Measurements from ENCODE around the gene ERP27.

Gene ERP27

GRCh38 chr12:14892726-14893505 is 45.4 kb downstream of the ERP27 start:
- Histone ChIP-seq H3K36me3 (replicated peaks; ENCODE audit: insufficient read depth, low read length) (no peaks in the 10 kb centered on the region), H3K4me1 (ENCODE audit: low read length) (no peaks in the 10 kb centered on the region), H3K4me3 (ENCODE audit: low read length) (no peak overlapping the region), H3K9ac (ENCODE audit: low read length) (no peak overlapping the region), H3K9me3 (replicated peaks; ENCODE audit: insufficient read depth, low read length) (no peaks in the 10 kb centered on the region), H3K9me2 (replicated peaks; ENCODE audit: insufficient read depth, low read length) (no peaks in the 10 kb centered on the region), H3F3A (ENCODE audit: insufficient read depth, low read length) (no peaks in the 10 kb centered on the region), H3K27me3 (replicated peaks; ENCODE audit: insufficient read depth, low read length) (no peaks in the 10 kb centered on the region), H2AFZ (ENCODE audit: low read length) (no peak overlapping the region), H3K79me2 (ENCODE audit: low read length) (no peaks in the 10 kb centered on the region), H3K4me2 (ENCODE audit: low read depth, low read length) (no peak overlapping the region), H3K27ac (ENCODE audit: low read length) (no peak overlapping the region), H4K20me1 (ENCODE audit: insufficient read depth, low read length) (no peaks in the 10 kb centered on the region)
- TF ChIP-seq EZH2phosphoT487 (IDR thresholded peaks at IDR 0.05; ENCODE audit: low read length) = no peak
- TF ChIP-seq CTCF (IDR thresholded peaks at IDR 0.05; ENCODE audit: low read length) = peak; percentile 28
- DNase-seq = no peak

GRCh38 chr12:14890701-14891100 is 47.6 kb downstream of the ERP27 start:
- no peaks in the 10 kb centered on the region for H3F3A ChIP-seq (ENCODE audit: insufficient read depth, low read length)
- H3K36me3 ChIP-seq (replicated peaks; ENCODE audit: insufficient read depth, low read length) = no peaks in the 10 kb centered on the region
- no peaks in the 10 kb centered on the region for H3K9me3 ChIP-seq (replicated peaks; ENCODE audit: insufficient read depth, low read length)
- H3K4me2 ChIP-seq (ENCODE audit: low read depth, low read length) = no peak overlapping the region
- no peaks in the 10 kb centered on the region for H3K9me2 ChIP-seq (replicated peaks; ENCODE audit: insufficient read depth, low read length)
- no peaks in the 10 kb centered on the region for H3K4me1 ChIP-seq (ENCODE audit: low read length)
- H3K79me2 ChIP-seq (ENCODE audit: low read length) = no peaks in the 10 kb centered on the region
- TF ChIP-seq EZH2phosphoT487 (IDR thresholded peaks at IDR 0.05; ENCODE audit: low read length) = no peak
- no peak for TF ChIP-seq CTCF (IDR thresholded peaks at IDR 0.05; ENCODE audit: low read length)
- TF ChIP-seq EZH2 (optimal IDR thresholded peaks at IDR 0.05; ENCODE audit: low read depth, low read length) = no peak
- no peak overlapping the region for H2AFZ ChIP-seq (ENCODE audit: low read length)
- no peaks in the 10 kb centered on the region for H4K20me1 ChIP-seq (ENCODE audit: insufficient read depth, low read length)
- DNase-seq = no peak
- H3K9ac ChIP-seq (ENCODE audit: low read length) = no peak overlapping the region
- no peak overlapping the region for H3K27ac ChIP-seq (ENCODE audit: low read length)
- no peaks in the 10 kb centered on the region for H3K27me3 ChIP-seq (replicated peaks; ENCODE audit: insufficient read depth, low read length)
- H3K4me3 ChIP-seq (ENCODE audit: low read length) = no peak overlapping the region

GRCh38 chr12:14886271-14886670 is 52.1 kb downstream of the ERP27 start:
- DNase-seq = no peak
- no peak overlapping the region for H3K4me3 ChIP-seq (ENCODE audit: low read length)
- no peaks in the 10 kb centered on the region for H3K27me3 ChIP-seq (replicated peaks; ENCODE audit: insufficient read depth, low read length)
- no peak overlapping the region for H3K4me2 ChIP-seq (ENCODE audit: low read depth, low read length)
- TF ChIP-seq EZH2 (optimal IDR thresholded peaks at IDR 0.05; ENCODE audit: low read depth, low read length) (no peak), CTCF (IDR thresholded peaks at IDR 0.05; ENCODE audit: low read length) (no peak), EZH2phosphoT487 (IDR thresholded peaks at IDR 0.05; ENCODE audit: low read length) (no peak)
- H3K27ac ChIP-seq (ENCODE audit: low read length) = no peak overlapping the region
- H3K9ac ChIP-seq (ENCODE audit: low read length) = no peak overlapping the region
- no peaks in the 10 kb centered on the region for H3K9me3 ChIP-seq (replicated peaks; ENCODE audit: insufficient read depth, low read length)
- H3K36me3 ChIP-seq (replicated peaks; ENCODE audit: insufficient read depth, low read length) = no peaks in the 10 kb centered on the region
- H3K4me1 ChIP-seq (ENCODE audit: low read length) = peaks cover 13% of the 10 kb centered on the region
- H3F3A ChIP-seq (ENCODE audit: insufficient read depth, low read length) = peaks cover 10% of the 10 kb centered on the region; the same call in 1 of the 2 replicates
- no peaks in the 10 kb centered on the region for H4K20me1 ChIP-seq (ENCODE audit: insufficient read depth, low read length)
- H3K79me2 ChIP-seq (ENCODE audit: low read length) = no peaks in the 10 kb centered on the region
- H3K9me2 ChIP-seq (replicated peaks; ENCODE audit: insufficient read depth, low read length) = no peaks in the 10 kb centered on the region
- no peak overlapping the region for H2AFZ ChIP-seq (ENCODE audit: low read length)

Data from MM.1S (cell line).